Right lobe of liver (tissue), 4 donors: ENCODE results near the gene TRMT61B.

ENCODE experiments used
- POLR2A ChIP-seq: fragments of 450-650 bp; IDR thresholded peaks from one replicate; pipeline ENCODE4 v1.6.1; 2017; ENCODE audit warnings: antibody characterized with exemption, mild to moderate bottlenecking
- TF ChIP-seq, protein P1 (sequence below), 4 donors: fragments of 200-600 bp in 3 of 4; fragments of 450-650 bp in 1 of 4; IDR thresholded peaks; one replicate each; pipeline versions ENCODE4 v1.5.1 to v1.8.0; 2016 to 2022; ENCODE audit warnings: antibody characterized with exemption in 4 of 4, mild to moderate bottlenecking in 2 of 4
- donor health status: DM: no; HTN: no; CAD: no.
- donor health status: DM: no; HTN: no; CAD: no.
- donor health status: DM: no; HTN: yes; CAD: no.

DNA sequence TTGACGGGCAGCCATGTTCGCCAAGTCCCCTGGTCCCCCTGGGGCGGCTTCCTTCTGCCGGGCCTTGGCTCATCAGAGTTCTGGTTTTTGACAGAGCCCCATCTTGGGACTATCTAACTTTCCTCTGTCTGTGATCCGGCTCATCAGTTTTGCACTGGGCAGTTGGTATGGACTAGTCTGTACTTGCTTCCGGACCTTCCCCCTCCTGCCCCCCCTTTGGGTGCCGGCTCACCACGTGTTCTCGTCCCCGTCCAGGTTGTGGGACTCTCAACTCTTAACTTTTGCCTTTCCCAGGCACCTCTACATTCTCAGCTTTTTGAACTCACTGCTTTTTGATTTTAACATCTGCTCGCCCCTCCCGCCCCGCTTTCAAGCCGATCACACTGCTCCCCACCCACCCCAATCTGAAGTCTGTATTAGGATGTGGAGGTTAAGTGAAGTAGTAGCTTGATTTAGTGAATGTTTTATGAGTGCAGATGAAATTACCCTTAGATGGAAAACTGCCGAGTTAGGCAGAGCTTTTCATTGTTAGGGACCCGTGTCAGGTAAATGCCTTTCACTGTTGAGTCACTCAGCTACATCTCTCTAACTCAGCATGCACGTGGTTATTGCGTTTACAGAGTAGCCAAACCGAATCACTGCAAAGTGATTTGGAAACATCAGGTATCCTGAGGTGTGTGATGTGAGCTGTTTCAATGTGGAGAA lies 25.2 kb upstream of the TRMT61B start:
- TF ChIP-seq, protein P1, sequence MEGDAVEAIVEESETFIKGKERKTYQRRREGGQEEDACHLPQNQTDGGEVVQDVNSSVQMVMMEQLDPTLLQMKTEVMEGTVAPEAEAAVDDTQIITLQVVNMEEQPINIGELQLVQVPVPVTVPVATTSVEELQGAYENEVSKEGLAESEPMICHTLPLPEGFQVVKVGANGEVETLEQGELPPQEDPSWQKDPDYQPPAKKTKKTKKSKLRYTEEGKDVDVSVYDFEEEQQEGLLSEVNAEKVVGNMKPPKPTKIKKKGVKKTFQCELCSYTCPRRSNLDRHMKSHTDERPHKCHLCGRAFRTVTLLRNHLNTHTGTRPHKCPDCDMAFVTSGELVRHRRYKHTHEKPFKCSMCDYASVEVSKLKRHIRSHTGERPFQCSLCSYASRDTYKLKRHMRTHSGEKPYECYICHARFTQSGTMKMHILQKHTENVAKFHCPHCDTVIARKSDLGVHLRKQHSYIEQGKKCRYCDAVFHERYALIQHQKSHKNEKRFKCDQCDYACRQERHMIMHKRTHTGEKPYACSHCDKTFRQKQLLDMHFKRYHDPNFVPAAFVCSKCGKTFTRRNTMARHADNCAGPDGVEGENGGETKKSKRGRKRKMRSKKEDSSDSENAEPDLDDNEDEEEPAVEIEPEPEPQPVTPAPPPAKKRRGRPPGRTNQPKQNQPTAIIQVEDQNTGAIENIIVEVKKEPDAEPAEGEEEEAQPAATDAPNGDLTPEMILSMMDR (IDR thresholded peaks at IDR 0.05), result no peak
- no peak for TF ChIP-seq POLR2A
